ENCODE results near the gene ASCC3. TPM values are rescaled to one million over a fixed set of nuclear protein-coding genes. Genes with fewer than 3 reads are reported as not detected.

ASCC3 gene
- total and polyA plus RNA-seq, 2 experiments from 2014 or later, result 92.9 to 129 TPM

DNA sequence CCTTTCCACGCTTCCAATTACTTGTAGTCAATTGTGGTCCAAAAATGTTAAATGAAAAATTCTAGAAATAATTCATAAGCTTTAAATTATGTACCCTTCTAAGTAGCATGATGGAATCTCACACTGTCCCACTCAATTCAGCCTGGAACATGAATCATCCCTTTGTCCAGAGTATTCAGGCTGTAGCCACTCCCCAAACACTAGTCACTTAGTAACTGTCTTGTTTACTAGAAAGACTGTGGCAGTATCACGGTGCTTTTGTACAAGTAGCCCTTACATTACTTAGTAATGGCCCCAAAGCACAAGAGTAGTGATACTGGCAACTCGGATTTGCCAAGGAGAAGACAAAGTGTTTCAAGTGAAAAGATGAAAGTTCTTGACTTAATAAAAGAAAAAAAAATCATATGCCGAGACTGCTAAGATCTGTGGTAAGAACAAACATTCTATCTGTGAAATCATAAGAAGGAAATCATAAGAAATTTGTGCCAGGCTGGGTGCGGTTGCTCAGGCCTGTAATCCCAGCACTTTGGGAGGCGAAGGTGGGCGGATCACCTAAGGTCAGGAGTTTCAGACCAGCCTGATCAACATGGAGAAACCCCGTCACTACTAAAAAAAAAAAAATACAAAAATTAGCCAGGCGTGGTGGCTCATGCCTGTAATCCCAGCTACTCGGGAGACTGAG lies 247.9 kb downstream of the ASCC3 start:
- no peak overlapping the region for H3K4me2 ChIP-seq
- Mint-ChIP-seq H3K4me3 (no peak overlapping the region), H3K9me3 (no peaks in the 10 kb centered on the region), H3K27me3 (ENCODE audit: insufficient read depth, low read depth, poor library complexity) (no peaks in the 10 kb centered on the region), H3K36me3 (ENCODE audit: low read depth) (peaks cover 8% of the 10 kb centered on the region; the same call in 2 of the 3 replicates), H3K27ac (peak overlapping the region; percentile 60), H3K4me1 (no peaks in the 10 kb centered on the region)
- H3K4me1 ChIP-seq (ENCODE audit: insufficient read depth), result no peaks in the 10 kb centered on the region
- no peaks in the 10 kb centered on the region for H4K20me1 ChIP-seq (replicated peaks; ENCODE audit: insufficient read depth)
- no peaks in the 10 kb centered on the region for H3K9me2 ChIP-seq (ENCODE audit: insufficient read depth)
- peaks cover 3% of the 10 kb centered on the region; the same call in 1 of the 2 replicates for H3K36me3 ChIP-seq (ENCODE audit: insufficient read depth)
- ATAC-seq (no peak), DNase-seq (ENCODE audit: low spot score) (no peak)
- no peak overlapping the region for H3K27ac ChIP-seq (ENCODE audit: low read depth)
- H3K27me3 ChIP-seq (ENCODE audit: insufficient read depth), result no peaks in the 10 kb centered on the region
- no peak overlapping the region for H2AFZ ChIP-seq
- no peak for TF ChIP-seq NANOG (IDR thresholded peaks at IDR 0.05; ENCODE audit: borderline replicate concordance)
- TF ChIP-seq, protein P1, sequence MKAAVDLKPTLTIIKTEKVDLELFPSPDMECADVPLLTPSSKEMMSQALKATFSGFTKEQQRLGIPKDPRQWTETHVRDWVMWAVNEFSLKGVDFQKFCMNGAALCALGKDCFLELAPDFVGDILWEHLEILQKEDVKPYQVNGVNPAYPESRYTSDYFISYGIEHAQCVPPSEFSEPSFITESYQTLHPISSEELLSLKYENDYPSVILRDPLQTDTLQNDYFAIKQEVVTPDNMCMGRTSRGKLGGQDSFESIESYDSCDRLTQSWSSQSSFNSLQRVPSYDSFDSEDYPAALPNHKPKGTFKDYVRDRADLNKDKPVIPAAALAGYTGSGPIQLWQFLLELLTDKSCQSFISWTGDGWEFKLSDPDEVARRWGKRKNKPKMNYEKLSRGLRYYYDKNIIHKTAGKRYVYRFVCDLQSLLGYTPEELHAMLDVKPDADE (IDR thresholded peaks at IDR 0.05), result no peak
- no peak overlapping the region for H3K4me3 ChIP-seq
- H3F3A ChIP-seq (replicated peaks; ENCODE audit: low read depth), result no peaks in the 10 kb centered on the region
- H3K79me2 ChIP-seq (replicated peaks; ENCODE audit: insufficient read depth), result no peaks in the 10 kb centered on the region

DNA sequence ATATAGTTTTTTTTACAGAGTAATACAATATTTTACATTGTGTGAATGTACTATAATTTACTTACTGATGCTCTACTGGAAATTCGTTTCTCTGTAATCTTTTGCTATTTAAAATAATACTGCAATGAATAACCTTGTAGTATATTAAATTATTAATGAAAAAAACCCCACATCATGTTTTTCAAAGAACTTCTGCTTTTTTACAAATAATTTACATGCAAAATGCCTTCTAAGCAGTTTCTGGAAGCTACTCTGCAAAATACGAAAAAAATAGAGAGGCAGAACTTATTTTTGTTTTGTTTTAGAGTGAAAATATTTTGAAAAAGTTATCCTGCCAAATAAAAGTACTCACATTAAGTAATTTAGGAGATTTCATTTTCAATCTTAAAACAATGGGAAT lies 250.6 kb downstream of the ASCC3 start:
- no peaks in the 10 kb centered on the region for H3K9me2 ChIP-seq (ENCODE audit: insufficient read depth)
- H3K9me3 Mint-ChIP-seq, result no peaks in the 10 kb centered on the region
- DNase-seq (ENCODE audit: low spot score) (no peak), ATAC-seq (no peak)
- H2AFZ ChIP-seq, result no peak overlapping the region
- H3K4me2 ChIP-seq, result no peak overlapping the region
- H3K27me3 ChIP-seq (ENCODE audit: insufficient read depth), result no peaks in the 10 kb centered on the region
- no peaks in the 10 kb centered on the region for H3F3A ChIP-seq (replicated peaks; ENCODE audit: low read depth)
- no peaks in the 10 kb centered on the region for H3K79me2 ChIP-seq (replicated peaks; ENCODE audit: insufficient read depth)
- H3K4me3 ChIP-seq, result no peak overlapping the region
- H3K4me3 Mint-ChIP-seq, result no peak overlapping the region
- no peaks in the 10 kb centered on the region for H3K36me3 Mint-ChIP-seq (ENCODE audit: low read depth)
- no peaks in the 10 kb centered on the region for H3K4me1 ChIP-seq (ENCODE audit: insufficient read depth)
- no peaks in the 10 kb centered on the region for H3K4me1 Mint-ChIP-seq
- H3K27ac ChIP-seq (ENCODE audit: low read depth), result no peak overlapping the region
- no peaks in the 10 kb centered on the region for H3K27me3 Mint-ChIP-seq (ENCODE audit: insufficient read depth, low read depth, poor library complexity)
- no peaks in the 10 kb centered on the region for H4K20me1 ChIP-seq (replicated peaks; ENCODE audit: insufficient read depth)
- H3K36me3 ChIP-seq (ENCODE audit: insufficient read depth), result no peaks in the 10 kb centered on the region
- H3K27ac Mint-ChIP-seq, result no peak overlapping the region
- TF ChIP-seq JUNB (IDR thresholded peaks at IDR 0.05; ENCODE audit: unreplicated experiment) (no peak), POLR2AphosphoS5 (IDR thresholded peaks at IDR 0.05; ENCODE audit: low read depth) (no peak), EZH2 (IDR thresholded peaks at IDR 0.05; ENCODE audit: low read depth, unreplicated experiment) (no peak), STAT1 (IDR thresholded peaks at IDR 0.05; ENCODE audit: unreplicated experiment) (no peak), ZNF331 (CRISPR knock-in tag; IDR thresholded peaks at IDR 0.05; ENCODE audit: low read depth) (no peak), ZNF114 (CRISPR knock-in tag; IDR thresholded peaks at IDR 0.05) (no peak), CREB1 (CRISPR knock-in tag; IDR thresholded peaks at IDR 0.05; ENCODE audit: low read depth) (no peak), EZH2phosphoT487 (IDR thresholded peaks at IDR 0.05; ENCODE audit: unreplicated experiment) (no peak)
- TF ChIP-seq, protein P2, sequence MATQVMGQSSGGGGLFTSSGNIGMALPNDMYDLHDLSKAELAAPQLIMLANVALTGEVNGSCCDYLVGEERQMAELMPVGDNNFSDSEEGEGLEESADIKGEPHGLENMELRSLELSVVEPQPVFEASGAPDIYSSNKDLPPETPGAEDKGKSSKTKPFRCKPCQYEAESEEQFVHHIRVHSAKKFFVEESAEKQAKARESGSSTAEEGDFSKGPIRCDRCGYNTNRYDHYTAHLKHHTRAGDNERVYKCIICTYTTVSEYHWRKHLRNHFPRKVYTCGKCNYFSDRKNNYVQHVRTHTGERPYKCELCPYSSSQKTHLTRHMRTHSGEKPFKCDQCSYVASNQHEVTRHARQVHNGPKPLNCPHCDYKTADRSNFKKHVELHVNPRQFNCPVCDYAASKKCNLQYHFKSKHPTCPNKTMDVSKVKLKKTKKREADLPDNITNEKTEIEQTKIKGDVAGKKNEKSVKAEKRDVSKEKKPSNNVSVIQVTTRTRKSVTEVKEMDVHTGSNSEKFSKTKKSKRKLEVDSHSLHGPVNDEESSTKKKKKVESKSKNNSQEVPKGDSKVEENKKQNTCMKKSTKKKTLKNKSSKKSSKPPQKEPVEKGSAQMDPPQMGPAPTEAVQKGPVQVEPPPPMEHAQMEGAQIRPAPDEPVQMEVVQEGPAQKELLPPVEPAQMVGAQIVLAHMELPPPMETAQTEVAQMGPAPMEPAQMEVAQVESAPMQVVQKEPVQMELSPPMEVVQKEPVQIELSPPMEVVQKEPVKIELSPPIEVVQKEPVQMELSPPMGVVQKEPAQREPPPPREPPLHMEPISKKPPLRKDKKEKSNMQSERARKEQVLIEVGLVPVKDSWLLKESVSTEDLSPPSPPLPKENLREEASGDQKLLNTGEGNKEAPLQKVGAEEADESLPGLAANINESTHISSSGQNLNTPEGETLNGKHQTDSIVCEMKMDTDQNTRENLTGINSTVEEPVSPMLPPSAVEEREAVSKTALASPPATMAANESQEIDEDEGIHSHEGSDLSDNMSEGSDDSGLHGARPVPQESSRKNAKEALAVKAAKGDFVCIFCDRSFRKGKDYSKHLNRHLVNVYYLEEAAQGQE (IDR thresholded peaks at IDR 0.05; ENCODE audit: unreplicated experiment), result no peak
- TF ChIP-seq, protein P3, sequence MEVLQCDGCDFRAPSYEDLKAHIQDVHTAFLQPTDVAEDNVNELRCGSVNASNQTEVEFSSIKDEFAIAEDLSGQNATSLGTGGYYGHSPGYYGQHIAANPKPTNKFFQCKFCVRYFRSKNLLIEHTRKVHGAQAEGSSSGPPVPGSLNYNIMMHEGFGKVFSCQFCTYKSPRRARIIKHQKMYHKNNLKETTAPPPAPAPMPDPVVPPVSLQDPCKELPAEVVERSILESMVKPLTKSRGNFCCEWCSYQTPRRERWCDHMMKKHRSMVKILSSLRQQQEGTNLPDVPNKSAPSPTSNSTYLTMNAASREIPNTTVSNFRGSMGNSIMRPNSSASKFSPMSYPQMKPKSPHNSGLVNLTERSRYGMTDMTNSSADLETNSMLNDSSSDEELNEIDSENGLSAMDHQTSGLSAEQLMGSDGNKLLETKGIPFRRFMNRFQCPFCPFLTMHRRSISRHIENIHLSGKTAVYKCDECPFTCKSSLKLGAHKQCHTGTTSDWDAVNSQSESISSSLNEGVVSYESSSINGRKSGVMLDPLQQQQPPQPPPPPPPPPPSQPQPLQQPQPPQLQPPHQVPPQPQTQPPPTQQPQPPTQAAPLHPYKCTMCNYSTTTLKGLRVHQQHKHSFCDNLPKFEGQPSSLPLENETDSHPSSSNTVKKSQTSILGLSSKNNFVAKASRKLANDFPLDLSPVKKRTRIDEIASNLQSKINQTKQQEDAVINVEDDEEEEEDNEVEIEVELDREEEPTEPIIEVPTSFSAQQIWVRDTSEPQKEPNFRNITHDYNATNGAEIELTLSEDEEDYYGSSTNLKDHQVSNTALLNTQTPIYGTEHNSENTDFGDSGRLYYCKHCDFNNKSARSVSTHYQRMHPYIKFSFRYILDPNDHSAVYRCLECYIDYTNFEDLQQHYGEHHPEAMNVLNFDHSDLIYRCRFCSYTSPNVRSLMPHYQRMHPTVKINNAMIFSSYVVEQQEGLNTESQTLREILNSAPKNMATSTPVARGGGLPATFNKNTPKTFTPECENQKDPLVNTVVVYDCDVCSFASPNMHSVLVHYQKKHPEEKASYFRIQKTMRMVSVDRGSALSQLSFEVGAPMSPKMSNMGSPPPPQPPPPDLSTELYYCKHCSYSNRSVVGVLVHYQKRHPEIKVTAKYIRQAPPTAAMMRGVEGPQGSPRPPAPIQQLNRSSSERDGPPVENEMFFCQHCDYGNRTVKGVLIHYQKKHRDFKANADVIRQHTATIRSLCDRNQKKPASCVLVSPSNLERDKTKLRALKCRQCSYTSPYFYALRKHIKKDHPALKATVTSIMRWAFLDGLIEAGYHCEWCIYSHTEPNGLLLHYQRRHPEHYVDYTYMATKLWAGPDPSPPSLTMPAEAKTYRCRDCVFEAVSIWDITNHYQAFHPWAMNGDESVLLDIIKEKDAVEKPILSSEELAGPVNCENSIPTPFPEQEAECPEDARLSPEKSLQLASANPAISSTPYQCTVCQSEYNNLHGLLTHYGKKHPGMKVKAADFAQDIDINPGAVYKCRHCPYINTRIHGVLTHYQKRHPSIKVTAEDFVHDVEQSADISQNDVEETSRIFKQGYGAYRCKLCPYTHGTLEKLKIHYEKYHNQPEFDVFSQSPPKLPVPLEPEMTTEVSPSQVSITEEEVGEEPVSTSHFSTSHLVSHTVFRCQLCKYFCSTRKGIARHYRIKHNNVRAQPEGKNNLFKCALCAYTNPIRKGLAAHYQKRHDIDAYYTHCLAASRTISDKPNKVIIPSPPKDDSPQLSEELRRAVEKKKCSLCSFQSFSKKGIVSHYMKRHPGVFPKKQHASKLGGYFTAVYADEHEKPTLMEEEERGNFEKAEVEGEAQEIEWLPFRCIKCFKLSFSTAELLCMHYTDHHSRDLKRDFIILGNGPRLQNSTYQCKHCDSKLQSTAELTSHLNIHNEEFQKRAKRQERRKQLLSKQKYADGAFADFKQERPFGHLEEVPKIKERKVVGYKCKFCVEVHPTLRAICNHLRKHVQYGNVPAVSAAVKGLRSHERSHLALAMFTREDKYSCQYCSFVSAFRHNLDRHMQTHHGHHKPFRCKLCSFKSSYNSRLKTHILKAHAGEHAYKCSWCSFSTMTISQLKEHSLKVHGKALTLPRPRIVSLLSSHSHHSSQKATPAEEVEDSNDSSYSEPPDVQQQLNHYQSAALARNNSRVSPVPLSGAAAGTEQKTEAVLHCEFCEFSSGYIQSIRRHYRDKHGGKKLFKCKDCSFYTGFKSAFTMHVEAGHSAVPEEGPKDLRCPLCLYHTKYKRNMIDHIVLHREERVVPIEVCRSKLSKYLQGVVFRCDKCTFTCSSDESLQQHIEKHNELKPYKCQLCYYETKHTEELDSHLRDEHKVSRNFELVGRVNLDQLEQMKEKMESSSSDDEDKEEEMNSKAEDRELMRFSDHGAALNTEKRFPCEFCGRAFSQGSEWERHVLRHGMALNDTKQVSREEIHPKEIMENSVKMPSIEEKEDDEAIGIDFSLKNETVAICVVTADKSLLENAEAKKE (CRISPR knock-in tag; IDR thresholded peaks at IDR 0.05), result no peak

All from GM23338 (cell line).